GM23338 (cell line): ENCODE measurements around the gene CNTN1. TPM values are rescaled to one million over a fixed set of nuclear protein-coding genes. Genes with fewer than 3 reads are reported as not detected.

Source experiments
- ATAC-seq: fragments of 200-7000 bp; cut with Tn5 transposase; 3 replicates; pipeline ENCODE4 v1.9.1; 2020
- DNase-seq: peaks from one replicate; pipeline ENCODE4 v3.0.0-alpha.2; 2015; ENCODE audit warnings: low spot score
- H2AFZ ChIP-seq: fragments of 200-600 bp; sonication (generic); 2 replicates; pipeline ENCODE4 v1.8.0; 2016; ENCODE audit warnings: antibody characterized with exemption, mild to moderate bottlenecking, moderate library complexity
- H3F3A ChIP-seq: fragments of 200-600 bp; sonication (generic); replicated peaks from 2 replicates; pipeline ENCODE4 v1.8.0; 2017; ENCODE audit warnings: antibody characterized with exemption, mixed run types, low read depth
- H3K27ac ChIP-seq: fragments of 200-600 bp; sonication (generic); 2 replicates; pipeline ENCODE4 v1.6.1; 2016; ENCODE audit warnings: low read depth
- H3K27me3 ChIP-seq: fragments of 200-600 bp; sonication (generic); 2 replicates; pipeline ENCODE4 v1.8.0; 2016; ENCODE audit warnings: mild to moderate bottlenecking, mixed run types, moderate library complexity; ENCODE audit not compliant: insufficient read depth
- H3K36me3 ChIP-seq: fragments of 200-600 bp; sonication (generic); 2 replicates; pipeline ENCODE4 v1.8.0; 2016; ENCODE audit warnings: mild to moderate bottlenecking; ENCODE audit not compliant: insufficient read depth
- H3K4me1 ChIP-seq: fragments of 200-600 bp; sonication (generic); 2 replicates; pipeline ENCODE4 v1.8.0; 2016; ENCODE audit warnings: mild to moderate bottlenecking, moderate library complexity; ENCODE audit not compliant: insufficient read depth
- H3K4me2 ChIP-seq: fragments of 200-600 bp; sonication (generic); 2 replicates; pipeline ENCODE4 v1.7.1; 2017; ENCODE audit warnings: mixed run types
- H3K4me3 ChIP-seq: fragments of 200-600 bp; sonication (generic); 2 replicates; pipeline ENCODE4 v1.6.1; 2016; ENCODE audit warnings: mixed run types
- H3K79me2 ChIP-seq: fragments of 200-600 bp; sonication (generic); replicated peaks from 2 replicates; pipeline ENCODE4 v1.8.0; 2017; ENCODE audit warnings: mild to moderate bottlenecking; ENCODE audit not compliant: insufficient read depth
- H3K9me2 ChIP-seq: fragments of 200-600 bp; sonication (generic); 2 replicates; pipeline ENCODE4 v1.8.0; 2017; ENCODE audit not compliant: insufficient read depth
- H4K20me1 ChIP-seq: fragments of 200-600 bp; sonication (generic); replicated peaks from 2 replicates; pipeline ENCODE4 v1.8.0; 2017; ENCODE audit warnings: mild to moderate bottlenecking; ENCODE audit not compliant: insufficient read depth
- H3K27ac Mint-ChIP-seq: 2 replicates; pipeline ENCODE4 v1.8.0; 2020; ENCODE audit warnings: inconsistent platforms, mild to moderate bottlenecking, moderate library complexity, mixed read lengths
- H3K27me3 Mint-ChIP-seq: 3 replicates; pipeline ENCODE4 v1.8.0; 2022; ENCODE audit warnings: low read depth, mild to moderate bottlenecking, moderate library complexity, mixed read lengths, inconsistent platforms; ENCODE audit not compliant: insufficient read depth, poor library complexity
- H3K36me3 Mint-ChIP-seq: 3 replicates; pipeline ENCODE4 v1.8.0; 2021; ENCODE audit warnings: low read depth, mild to moderate bottlenecking, inconsistent platforms, moderate library complexity, mixed read lengths
- H3K4me1 Mint-ChIP-seq: 3 replicates; pipeline ENCODE4 v1.8.0; 2020; ENCODE audit warnings: mild to moderate bottlenecking, inconsistent platforms, mixed read lengths
- H3K4me3 Mint-ChIP-seq: 3 replicates; pipeline ENCODE4 v1.8.0; 2021; ENCODE audit warnings: moderate library complexity, mild to moderate bottlenecking, inconsistent platforms, mixed read lengths
- H3K9me3 Mint-ChIP-seq: 3 replicates; pipeline ENCODE4 v1.8.0; 2020; ENCODE audit warnings: moderate library complexity, mild to moderate bottlenecking, inconsistent platforms, mixed read lengths
- CREB1 ChIP-seq: fragments of 250-450 bp; sonication (Bioruptor Pico); IDR thresholded peaks from 2 replicates; pipeline ENCODE4 v1.5.0; 2020; ENCODE audit warnings: low read depth, mild to moderate bottlenecking, moderate library complexity
- CTCF ChIP-seq, 2 experiments: fragments of 200-600 bp in 1 of 2; sonication (generic) in 1 of 2; conservative IDR thresholded peaks; 2 replicates each; pipeline versions ENCODE4 v1.5.1 to v1.6.1; 2016 to 2017; ENCODE audit warnings: antibody characterized with exemption in 2 of 2, low read depth in 2 of 2, mild to moderate bottlenecking in 2 of 2, moderate library complexity in 1 of 2
- ETS1 ChIP-seq: IDR thresholded peaks from 2 replicates; pipeline ENCODE4 v1.6.1; 2016; ENCODE audit warnings: antibody characterized with exemption
- EZH2 ChIP-seq: fragments of 200-600 bp; sonication (generic); IDR thresholded peaks from one replicate; pipeline ENCODE4 v1.8.0; 2017; ENCODE audit warnings: antibody characterized with exemption, mild to moderate bottlenecking, low read depth; ENCODE audit not compliant: unreplicated experiment
- EZH2phosphoT487 ChIP-seq: fragments of 200-600 bp; sonication (generic); IDR thresholded peaks from one replicate; pipeline ENCODE4 v1.8.1; 2018; ENCODE audit warnings: antibody characterized with exemption; ENCODE audit not compliant: unreplicated experiment
- JUNB ChIP-seq: IDR thresholded peaks from one replicate; pipeline ENCODE4 v1.6.1; 2016; ENCODE audit warnings: antibody characterized with exemption; ENCODE audit not compliant: unreplicated experiment
- NANOG ChIP-seq: IDR thresholded peaks from 2 replicates; pipeline ENCODE4 v1.6.1; 2016; ENCODE audit warnings: antibody characterized with exemption, borderline replicate concordance
- POLR2AphosphoS5 ChIP-seq: IDR thresholded peaks from 2 replicates; pipeline ENCODE4 v1.6.1; 2016; ENCODE audit warnings: antibody characterized with exemption, low read depth
- REST ChIP-seq: IDR thresholded peaks from one replicate; pipeline ENCODE4 v1.6.1; 2018; ENCODE audit warnings: antibody characterized with exemption; ENCODE audit not compliant: unreplicated experiment
- STAT1 ChIP-seq: IDR thresholded peaks from one replicate; pipeline ENCODE4 v1.6.1; 2016; ENCODE audit warnings: antibody characterized with exemption; ENCODE audit not compliant: unreplicated experiment
- ZNF114 ChIP-seq: fragments of 250-450 bp; sonication (Bioruptor Pico); IDR thresholded peaks from 2 replicates; pipeline ENCODE4 v1.5.0; 2020; ENCODE audit warnings: mild to moderate bottlenecking, moderate library complexity
- ZNF331 ChIP-seq: fragments of 250-450 bp; sonication (Bioruptor Pico); IDR thresholded peaks from 2 replicates; pipeline ENCODE4 v1.5.0; 2020; ENCODE audit warnings: low read depth, mild to moderate bottlenecking, moderate library complexity
- ZNF462 ChIP-seq: fragments of 250-450 bp; sonication (Bioruptor Pico); IDR thresholded peaks from 2 replicates; pipeline ENCODE4 v1.5.0; 2020; ENCODE audit warnings: mild to moderate bottlenecking, moderate library complexity
- polyA plus RNA-seq: library from polyadenylated mRNA; unstranded; fragments of >200 nt; fragmentation: Nextera tagmentation; extraction: Ambion mirVana; gene quantifications from 2 replicates; pipeline ENCODE4 v1.2.1, GENCODE V29; 2016
- total RNA-seq: library from RNA; depleted of rRNA; stranded (reverse); fragments of >200 nt; shearing (Covaris generic); gene quantifications from 2 replicates; pipeline ENCODE4 v1.2.3, GENCODE V29; 2014

Gene CNTN1
- total and polyA plus RNA-seq, 2 experiments from 2014 or later = 5.0 to 27.0 TPM

- H3K36me3 Mint-ChIP-seq = peaks cover 32% of the 10 kb centered on the region
- Histone ChIP-seq H2AFZ (no peak overlapping the region), H3K27ac (no peak overlapping the region), H3K36me3 (peaks cover 10% of the 10 kb centered on the region; the same call in 1 of the 2 replicates), H3K9me2 (no peaks in the 10 kb centered on the region), H3K79me2 (no peaks in the 10 kb centered on the region), H3F3A (no peaks in the 10 kb centered on the region), H4K20me1 (no peaks in the 10 kb centered on the region), H3K4me3 (no peak overlapping the region), H3K4me1 (no peaks in the 10 kb centered on the region), H3K4me2 (no peak overlapping the region), H3K27me3 (no peaks in the 10 kb centered on the region)
- H3K27me3 Mint-ChIP-seq = peaks cover 2% of the 10 kb centered on the region
- TF ChIP-seq ETS1 = no peak
- no peak for TF ChIP-seq POLR2AphosphoS5
- no peak for TF ChIP-seq CREB1 (CRISPR knock-in tag)
- TF ChIP-seq EZH2 = no peak
- TF ChIP-seq NANOG = no peak
- TF ChIP-seq EZH2phosphoT487 = no peak
- TF ChIP-seq REST = no peak
- TF ChIP-seq ZNF114 (CRISPR knock-in tag) = no peak
- TF ChIP-seq JUNB = no peak
- no peak for TF ChIP-seq STAT1
- no peak for TF ChIP-seq ZNF331 (CRISPR knock-in tag)
- no peak for TF ChIP-seq ZNF462
- no peak for TF ChIP-seq CTCF (conservative IDR thresholded peaks at IDR 0.05; ENCODE audit: low read depth in 2 of 2)
- no peak overlapping the region for H3K4me3 Mint-ChIP-seq
- H3K4me1 Mint-ChIP-seq = no peaks in the 10 kb centered on the region
- ATAC-seq = no peak
- no peak for DNase-seq
- H3K27ac Mint-ChIP-seq = no peak overlapping the region
- H3K9me3 Mint-ChIP-seq = peaks cover 37% of the 10 kb centered on the region
Observed at GRCh38 chr12:41014643-41015020, 322.4 kb downstream of the CNTN1 start.
